ENCODE results near the gene RANBP10.

DNA sequence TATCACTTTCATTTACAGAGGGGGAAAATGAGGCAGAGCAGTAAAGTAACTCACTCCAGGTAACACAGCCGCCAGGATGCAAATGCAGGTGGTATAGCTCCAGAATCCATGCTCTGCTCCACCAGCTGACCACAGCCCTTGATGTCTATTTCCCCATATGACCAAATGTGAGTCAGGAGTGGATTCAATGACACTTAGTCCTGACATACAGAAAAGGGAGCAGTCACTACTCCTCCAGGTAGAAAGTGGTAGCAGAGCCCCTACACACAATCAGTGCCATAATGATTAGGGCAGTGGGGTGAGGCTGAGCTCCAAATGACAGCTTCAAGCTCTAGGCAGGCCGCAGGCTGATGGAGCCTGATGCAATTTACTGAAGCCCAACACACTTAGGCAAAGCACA lies 44.0 kb downstream of the RANBP10 start:
- TF ChIP-seq, protein P1, sequence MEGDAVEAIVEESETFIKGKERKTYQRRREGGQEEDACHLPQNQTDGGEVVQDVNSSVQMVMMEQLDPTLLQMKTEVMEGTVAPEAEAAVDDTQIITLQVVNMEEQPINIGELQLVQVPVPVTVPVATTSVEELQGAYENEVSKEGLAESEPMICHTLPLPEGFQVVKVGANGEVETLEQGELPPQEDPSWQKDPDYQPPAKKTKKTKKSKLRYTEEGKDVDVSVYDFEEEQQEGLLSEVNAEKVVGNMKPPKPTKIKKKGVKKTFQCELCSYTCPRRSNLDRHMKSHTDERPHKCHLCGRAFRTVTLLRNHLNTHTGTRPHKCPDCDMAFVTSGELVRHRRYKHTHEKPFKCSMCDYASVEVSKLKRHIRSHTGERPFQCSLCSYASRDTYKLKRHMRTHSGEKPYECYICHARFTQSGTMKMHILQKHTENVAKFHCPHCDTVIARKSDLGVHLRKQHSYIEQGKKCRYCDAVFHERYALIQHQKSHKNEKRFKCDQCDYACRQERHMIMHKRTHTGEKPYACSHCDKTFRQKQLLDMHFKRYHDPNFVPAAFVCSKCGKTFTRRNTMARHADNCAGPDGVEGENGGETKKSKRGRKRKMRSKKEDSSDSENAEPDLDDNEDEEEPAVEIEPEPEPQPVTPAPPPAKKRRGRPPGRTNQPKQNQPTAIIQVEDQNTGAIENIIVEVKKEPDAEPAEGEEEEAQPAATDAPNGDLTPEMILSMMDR (IDR thresholded peaks at IDR 0.05), result no peak
- TF ChIP-seq EP300 (IDR thresholded peaks at IDR 0.05) (no peak), POLR2AphosphoS5 (IDR thresholded peaks at IDR 0.05) (no peak), POLR2A (IDR thresholded peaks at IDR 0.05) (no peak)
